Measurements from ENCODE around the gene DNAJC5. TPM values are rescaled to one million over a fixed set of nuclear protein-coding genes. Genes with fewer than 3 reads are reported as not detected.

DNAJC5 gene
- total RNA-seq, 1 donor from 2014 or later: 53.9 TPM

GRCh38 chr20:63937596-63937995 lies 42.7 kb downstream of the DNAJC5 start:
- DNase-seq (ENCODE audit: low read depth): no peak
- H3K27me3 ChIP-seq (ENCODE audit: control insufficient read depth, insufficient read depth, low read length): no peaks in the 10 kb centered on the region
- no peak for TF ChIP-seq CTCF (IDR thresholded peaks at IDR 0.05; ENCODE audit: insufficient read depth, low read length, poor library complexity, severe bottlenecking)
- H3K4me3 ChIP-seq (ENCODE audit: low read depth, low read length): no peak overlapping the region
- peaks cover 5% of the 10 kb centered on the region for H3K36me3 ChIP-seq (ENCODE audit: control insufficient read depth, insufficient read depth, low read length)

- Histone ChIP-seq H3K4me3 (ENCODE audit: low read depth, low read length) (no peak overlapping the region), H3K27me3 (ENCODE audit: control insufficient read depth, insufficient read depth, low read length) (no peaks in the 10 kb centered on the region), H3K36me3 (ENCODE audit: control insufficient read depth, insufficient read depth, low read length) (peaks cover 9% of the 10 kb centered on the region)
- no peak for TF ChIP-seq CTCF (IDR thresholded peaks at IDR 0.05; ENCODE audit: insufficient read depth, low read length, poor library complexity, severe bottlenecking)
- DNase-seq (ENCODE audit: low read depth): no peak
These were observed 44.4 kb downstream of the DNAJC5 start for GRCh38 chr20:63939061-63939935.

- Histone ChIP-seq H3K27me3 (ENCODE audit: control insufficient read depth, insufficient read depth, low read length) (no peaks in the 10 kb centered on the region), H3K4me3 (ENCODE audit: low read depth, low read length) (no peak overlapping the region), H3K36me3 (ENCODE audit: control insufficient read depth, insufficient read depth, low read length) (peaks cover 10% of the 10 kb centered on the region)
- no peak for DNase-seq (ENCODE audit: low read depth)
- no peak for TF ChIP-seq CTCF (IDR thresholded peaks at IDR 0.05; ENCODE audit: insufficient read depth, low read length, poor library complexity, severe bottlenecking)
These were observed 45.1 kb downstream of the DNAJC5 start for GRCh38 chr20:63940071-63940471.

- H3K36me3 ChIP-seq (ENCODE audit: control insufficient read depth, insufficient read depth, low read length): peaks cover 7% of the 10 kb centered on the region
These were observed 45.7 kb downstream of the DNAJC5 start for GRCh38 chr20:63940472-63941266.

More at GRCh38 chr20:63940472-63941266, 45.7 kb downstream of the DNAJC5 start:
- H3K27me3 ChIP-seq (ENCODE audit: control insufficient read depth, insufficient read depth, low read length): no peaks in the 10 kb centered on the region
- no peak for TF ChIP-seq CTCF (IDR thresholded peaks at IDR 0.05; ENCODE audit: insufficient read depth, low read length, poor library complexity, severe bottlenecking)
- DNase-seq (ENCODE audit: low read depth): no peak
- H3K4me3 ChIP-seq (ENCODE audit: low read depth, low read length): no peak overlapping the region

Data from kidney epithelial cell (primary cell).